NAMALWA (cell line): ENCODE data around the gene SHC4.
"Not testable (repeated sequence)": the region's sequence is repeated elsewhere in the genome, so short reads cannot be mapped to it uniquely, and the experiment has no call there.

Experiments
- DNase-seq: peaks from one replicate; pipeline ENCODE4 v3.0.0-alpha.2; 2015; ENCODE audit warnings: low spot score

SHC4 gene

GRCh38 chr15:48963524-48964113 is at the start of gene SHC4:
Gene SHC4, minus strand, starts transcription at chr15:48963919. Its CDS starts 904 bp downstream, at chr15:48963015.
- peak; percentile 8 for DNase-seq

DNA sequence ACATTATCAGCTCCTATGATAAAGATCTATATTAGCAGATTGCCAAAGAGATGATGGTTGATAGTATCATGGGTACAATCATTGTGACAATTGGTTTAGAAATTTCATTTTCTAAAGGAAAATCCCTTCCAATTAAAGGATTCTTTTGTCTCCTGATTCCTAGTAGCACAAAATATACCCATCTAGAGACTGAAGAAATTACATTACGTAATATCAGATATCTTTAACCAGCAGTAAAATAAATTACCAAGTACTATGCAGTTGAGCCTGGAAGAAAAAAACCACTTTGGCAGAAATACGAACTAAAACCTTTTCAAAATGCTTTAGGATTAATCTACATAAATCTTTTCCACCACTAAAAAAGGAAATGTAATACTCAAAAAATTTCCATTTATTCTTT is 35.6 kb upstream of the SHC4 start:
- DNase-seq = no peak

GRCh38 chr15:48996276-48996675 is 32.6 kb upstream of the SHC4 start:
- no peak for DNase-seq

GRCh38 chr15:48993380-48993779 is 29.7 kb upstream of the SHC4 start:
- no peak for DNase-seq

- DNase-seq = peak; percentile 30
Measured at GRCh38 chr15:48992545-48992944, 28.8 kb upstream of the SHC4 start.

DNA sequence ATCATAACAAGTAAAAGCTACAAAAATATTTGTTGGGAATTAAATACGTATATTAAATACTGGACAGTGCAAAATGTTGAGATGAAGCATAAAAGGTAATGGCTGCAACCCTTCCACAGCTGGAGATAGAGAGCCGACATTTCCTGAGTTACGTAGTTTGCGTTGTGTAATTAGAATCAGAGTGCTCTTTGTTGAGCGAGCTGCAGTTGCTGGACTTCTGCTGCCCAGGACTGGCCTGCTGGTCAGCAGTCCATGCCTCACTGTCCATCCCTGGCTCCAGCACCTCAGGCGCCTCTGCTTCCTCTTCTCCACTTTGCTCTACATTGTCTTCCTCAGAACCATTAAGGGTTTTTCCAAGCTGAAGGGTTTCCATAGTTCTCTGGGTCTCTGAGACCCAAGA is 28.4 kb upstream of the SHC4 start:
- DNase-seq = no peak

DNA sequence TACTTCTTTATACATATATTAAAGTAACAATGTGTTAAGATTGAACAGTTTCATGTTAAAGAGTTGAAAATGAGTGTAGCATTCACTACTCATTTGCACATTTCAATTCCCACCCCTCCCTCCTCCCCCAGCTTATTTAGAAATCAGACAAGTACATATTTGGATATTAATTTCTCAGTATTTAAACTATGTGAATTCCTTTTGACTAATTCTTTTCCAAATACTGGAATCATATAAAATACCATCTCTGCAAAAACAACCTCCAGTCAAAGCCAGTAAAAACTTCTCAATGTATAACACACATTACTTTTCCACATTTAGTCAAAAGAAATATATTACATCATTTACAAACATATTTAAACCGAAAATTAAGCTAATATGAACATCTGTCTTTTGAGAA is 25.5 kb upstream of the SHC4 start:
- DNase-seq = no peak

DNA sequence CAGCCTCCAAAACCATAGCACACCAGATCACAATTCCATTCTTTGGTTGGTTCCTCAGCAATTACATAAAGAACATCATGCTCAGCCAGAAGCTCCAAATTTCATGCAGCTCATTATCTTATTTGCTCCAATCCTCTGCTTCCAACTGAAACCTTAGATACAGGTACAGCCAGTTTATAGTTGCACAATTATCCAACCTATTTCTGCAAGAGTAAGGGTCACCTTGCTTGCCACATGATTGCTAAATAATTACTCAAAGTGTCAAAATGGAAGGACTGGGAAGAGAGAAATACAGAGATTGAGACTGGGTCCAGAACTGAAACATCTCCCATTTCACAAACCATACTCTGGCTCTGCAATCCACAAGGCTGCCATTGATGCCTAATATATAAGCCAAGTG is 23.4 kb upstream of the SHC4 start:
- DNase-seq = no peak

DNA sequence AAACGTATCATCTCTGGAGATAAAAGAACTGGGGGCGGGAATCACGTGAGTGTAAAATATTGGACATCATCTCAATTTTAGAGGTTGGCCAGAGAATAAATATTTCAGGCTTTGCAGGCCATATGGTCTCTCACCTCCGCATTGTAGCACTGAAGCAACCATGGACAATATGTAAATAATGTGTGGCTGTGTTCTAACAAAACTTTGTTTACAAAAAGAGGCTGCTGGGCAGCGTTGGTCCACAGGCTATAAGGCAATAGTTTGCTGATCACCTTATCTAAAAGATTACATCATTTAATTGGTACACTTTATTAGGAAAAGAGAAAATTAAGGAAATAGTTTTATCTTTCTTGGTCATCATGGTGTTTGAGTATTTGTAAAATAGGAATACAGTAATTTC is 22.5 kb upstream of the SHC4 start:
- no peak for DNase-seq

GRCh38 chr15:48985516-48985915 is 21.8 kb upstream of the SHC4 start:
- no peak for DNase-seq

- DNase-seq = no peak
Measured at GRCh38 chr15:48984811-48985352, 21.2 kb upstream of the SHC4 start.

DNA sequence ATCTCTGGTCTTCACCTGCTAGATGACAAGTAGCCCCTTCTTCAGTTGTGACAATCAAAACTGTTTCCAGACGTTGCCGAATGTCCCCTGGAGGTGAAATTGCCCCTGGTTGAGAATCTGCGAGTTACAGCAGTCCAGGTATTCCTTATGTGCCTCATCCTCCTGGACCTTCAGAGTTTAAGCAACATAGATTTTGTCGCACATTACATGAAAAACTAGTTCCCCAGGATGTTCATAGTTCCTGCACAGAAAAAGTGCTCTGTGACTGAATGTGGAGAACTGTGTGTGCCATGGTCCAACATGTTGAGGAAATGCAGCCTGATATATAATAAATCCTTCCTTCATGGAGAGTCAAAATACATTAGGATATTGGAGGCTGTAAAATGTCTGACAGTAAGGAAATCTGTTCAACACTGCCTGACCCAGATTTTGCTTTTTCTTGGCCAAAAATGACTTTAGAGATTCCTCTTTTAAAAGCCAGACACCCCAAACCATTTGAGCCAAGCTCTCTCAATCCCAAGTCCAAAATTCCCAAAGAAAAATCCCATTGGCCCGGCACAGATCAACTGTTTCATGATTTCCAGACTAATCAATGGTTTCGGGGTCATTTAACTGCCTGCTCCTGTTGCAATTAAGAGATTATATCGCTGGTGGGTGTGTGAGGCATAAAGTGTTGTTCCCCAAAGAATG is 20.4 kb upstream of the SHC4 start:
- DNase-seq = no peak

DNA sequence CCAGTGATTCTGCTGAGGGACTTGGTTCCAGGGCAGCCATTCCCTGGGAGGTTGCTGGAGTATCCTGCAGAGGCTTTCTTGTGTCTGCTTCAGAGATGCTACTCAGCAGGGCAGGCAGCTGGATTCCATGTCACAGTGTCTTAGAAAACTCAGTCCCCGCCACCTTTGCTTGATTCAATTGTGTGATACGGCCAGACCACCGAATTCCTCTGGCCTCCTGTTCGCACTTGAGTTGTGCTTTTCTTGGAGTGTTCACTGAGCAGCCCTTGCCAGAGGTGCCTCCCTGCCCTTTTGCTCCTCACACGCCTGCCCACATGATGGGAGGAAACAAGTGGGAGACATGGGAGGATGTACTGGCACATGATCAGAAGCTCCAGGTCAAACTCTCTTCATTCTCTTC is 19.6 kb upstream of the SHC4 start:
- no peak for DNase-seq

DNA sequence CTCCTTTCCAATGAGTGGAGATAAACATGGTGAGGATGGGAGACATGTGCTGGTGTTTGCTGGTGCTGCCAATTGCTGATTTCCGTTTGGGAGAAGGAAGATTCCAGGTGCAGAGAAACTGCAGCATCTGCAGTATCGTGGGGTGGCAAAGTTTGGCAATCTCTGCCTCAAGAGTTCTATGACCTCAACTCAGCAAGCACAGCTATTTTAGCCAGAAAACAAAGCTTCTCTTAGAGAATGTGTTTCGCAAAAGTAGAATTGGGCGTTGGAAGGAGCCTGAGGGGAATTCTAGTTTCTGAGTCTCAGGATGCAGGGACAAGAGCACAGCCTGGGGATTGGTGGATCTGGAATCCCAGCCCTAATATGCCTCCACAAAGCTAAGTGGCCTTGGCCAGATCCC is 18.2 kb upstream of the SHC4 start:
- no peak for DNase-seq

GRCh38 chr15:48978638-48979037 is 14.9 kb upstream of the SHC4 start:
- DNase-seq = no peak

DNA sequence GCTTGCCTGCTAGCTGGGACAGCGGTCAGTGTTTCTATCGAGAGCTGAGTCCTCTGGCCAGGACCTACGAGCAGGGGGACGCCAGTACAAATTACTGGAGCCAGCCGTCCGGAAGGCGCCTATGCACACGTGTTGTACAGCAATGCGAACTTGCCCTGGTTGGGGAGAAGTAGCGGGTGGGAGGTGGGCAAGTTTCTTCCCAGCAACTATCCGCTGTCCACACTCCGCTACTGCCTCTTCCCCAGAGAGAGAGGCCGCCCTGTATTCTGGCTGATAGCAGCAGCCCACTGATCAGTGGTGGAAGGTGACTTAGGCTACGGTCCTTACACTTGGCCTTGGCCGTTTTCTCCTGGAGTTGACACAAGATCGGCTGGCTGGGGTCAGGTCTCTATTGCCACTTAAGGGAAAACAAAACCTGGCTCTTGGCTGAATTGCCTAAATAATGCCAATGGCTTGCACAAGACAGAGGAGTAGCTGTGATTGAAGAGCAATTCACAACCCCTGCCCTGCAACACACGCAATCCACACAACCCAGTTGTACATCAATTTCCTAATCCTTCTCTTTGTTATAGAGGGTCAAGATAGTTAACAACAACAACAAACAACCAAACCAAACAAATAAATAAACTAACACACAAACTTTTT is 12.8 kb upstream of the SHC4 start:
- no peak for DNase-seq

DNA sequence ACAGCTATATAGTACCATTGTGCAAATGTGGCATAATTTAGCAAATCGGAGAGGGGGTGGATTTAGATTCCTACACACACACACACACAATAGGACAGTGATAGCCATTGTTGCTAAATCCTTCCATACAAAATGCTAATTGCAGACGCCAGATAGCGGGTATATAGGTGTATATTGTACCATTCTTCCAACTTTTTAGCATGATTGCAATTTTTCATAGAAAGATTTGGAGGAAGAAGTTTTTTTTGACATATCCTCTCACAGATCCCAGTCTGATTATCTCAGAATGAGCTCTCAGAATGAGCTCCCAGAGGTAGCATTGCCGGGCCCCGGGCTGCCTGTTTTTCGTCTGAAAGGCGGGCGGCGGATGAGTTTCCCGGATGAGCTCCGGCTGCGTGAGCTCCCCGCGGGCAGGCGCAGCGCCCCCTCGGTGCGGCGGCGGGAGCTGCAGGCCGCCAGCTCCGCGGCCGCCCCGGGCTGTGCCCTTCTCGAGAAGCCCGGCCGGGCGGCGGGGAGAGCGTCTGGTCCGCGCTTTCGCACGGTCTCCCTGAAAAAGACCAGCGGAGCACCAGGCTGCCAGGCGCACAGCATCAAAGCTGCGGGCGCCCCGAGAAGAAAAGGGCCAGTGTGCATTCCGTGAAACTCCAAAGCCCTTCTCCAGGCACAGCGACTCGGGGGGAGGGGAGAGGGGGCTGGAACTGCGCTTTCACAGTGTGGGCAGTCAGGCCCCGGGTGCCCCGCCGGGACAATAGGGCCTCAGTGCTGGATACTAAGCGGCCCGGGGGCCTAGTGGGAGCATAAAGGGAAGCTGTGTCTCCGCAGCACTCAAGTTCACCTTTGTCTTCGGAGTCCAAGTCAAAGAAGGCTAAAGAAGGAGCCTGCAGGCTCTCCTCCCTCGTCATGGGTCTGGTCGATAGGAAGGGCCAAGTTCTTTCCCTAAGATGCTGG is 12.0 kb upstream of the SHC4 start:
- peak; percentile 86 for DNase-seq

GRCh38 chr15:48974882-48975281 is 11.2 kb upstream of the SHC4 start:
- peak; percentile 6 for DNase-seq

DNA sequence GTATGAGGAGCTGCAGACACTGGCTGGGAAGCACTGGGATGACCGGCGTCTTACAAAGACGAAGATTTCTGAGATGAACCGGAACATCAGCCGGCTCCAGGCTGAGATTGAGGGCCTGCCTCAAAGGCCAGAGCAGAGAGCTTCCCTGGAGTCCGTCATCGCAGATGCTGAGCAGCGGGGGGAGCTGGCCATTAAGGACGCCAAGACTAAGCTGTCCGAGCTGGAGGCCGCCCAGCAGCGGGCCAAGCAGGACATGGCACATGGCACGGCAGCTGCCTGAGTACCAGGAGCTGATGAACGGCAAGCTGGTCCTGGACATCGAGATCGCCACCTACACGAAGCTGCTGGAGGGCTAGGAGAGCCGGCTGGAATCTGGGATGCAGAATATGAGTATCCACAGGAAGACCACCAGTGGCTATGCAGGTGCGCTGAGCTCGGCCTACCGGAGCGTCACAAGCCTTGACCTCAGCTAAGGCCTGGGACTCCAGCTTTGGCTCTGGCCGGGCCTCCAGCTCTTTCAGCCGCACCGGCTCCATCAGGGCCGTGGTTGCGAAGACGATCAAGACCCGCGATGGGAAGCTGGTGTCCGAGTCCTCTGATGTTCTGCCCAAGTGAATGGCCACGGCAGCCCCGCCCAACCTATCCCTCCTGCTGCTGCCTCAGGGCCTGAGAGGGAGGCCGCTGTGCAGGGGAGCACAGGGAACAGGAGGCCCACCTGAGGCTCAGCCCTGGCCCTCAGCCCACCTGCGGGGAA is 9.2 kb upstream of the SHC4 start:
- DNase-seq = no peak

DNA sequence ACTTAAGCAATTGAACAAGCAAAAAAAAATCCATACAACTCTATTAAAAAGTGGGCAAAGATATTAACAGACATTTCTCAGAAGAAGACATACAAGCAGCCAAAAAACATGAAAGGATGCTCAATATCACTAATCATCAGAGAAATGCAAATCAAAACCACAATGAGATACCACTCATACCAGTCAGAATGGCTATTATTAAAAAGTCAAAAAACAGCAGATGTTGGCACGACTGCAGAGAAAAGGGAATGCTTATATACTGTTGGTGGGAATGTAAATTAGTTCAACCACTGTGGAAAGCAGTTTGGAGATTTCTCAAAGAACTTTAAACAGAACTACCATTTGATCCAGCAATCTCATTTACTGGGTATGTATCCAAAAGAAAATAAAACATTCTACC is 7.2 kb upstream of the SHC4 start:
- DNase-seq = not testable (repeated sequence)

GRCh38 chr15:48968066-48968465 is 4.3 kb upstream of the SHC4 start:
- no peak for DNase-seq
